Subcutaneous adipose tissue (tissue), 4 donors: Measurements from ENCODE around the gene TMEM221. TPM values are rescaled to one million over a fixed set of nuclear protein-coding genes. Genes with fewer than 3 reads are reported as not detected.

ENCODE experiments used
- CTCF ChIP-seq: fragments of 450-650 bp; IDR thresholded peaks from one replicate; pipeline ENCODE4 v1.5.1; 2016; ENCODE audit warnings: low read depth, mild to moderate bottlenecking, control low read depth, antibody characterized with exemption, moderate library complexity
- total RNA-seq, 4 donors: library from RNA; depleted of rRNA; stranded (reverse); fragments of >200 nt; gene quantifications; one replicate each; pipeline ENCODE4 v1.1.0, GENCODE V29; 2016

The TMEM221 gene
- total RNA-seq, 4 donors from 2014 or later, result 0.34 to 0.66 (median 0.49) TPM; not detected in 1

- TF ChIP-seq CTCF, result no peak
Observed at GRCh38 chr19:17489392-17490030, 41.0 kb upstream of the TMEM221 start.

GRCh38 chr19:17488593-17489391 is 40.3 kb upstream of the TMEM221 start:
- TF ChIP-seq CTCF, result no peak

- no peak for TF ChIP-seq CTCF
Observed at GRCh38 chr19:17487284-17488121, 39.0 kb upstream of the TMEM221 start.

- no peak for TF ChIP-seq CTCF
Observed at GRCh38 chr19:17486545-17487240, 38.2 kb upstream of the TMEM221 start.

- TF ChIP-seq CTCF, result no peak
Observed at GRCh38 chr19:17484520-17485185, 36.2 kb upstream of the TMEM221 start.

GRCh38 chr19:17483605-17484002 is 35.1 kb upstream of the TMEM221 start:
- no peak for TF ChIP-seq CTCF
